Ovary (tissue), 9 donors: ENCODE measurements around the gene CADPS2. TPM values are rescaled to one million over a fixed set of nuclear protein-coding genes. Genes with fewer than 3 reads are reported as not detected.

Source experiments
- DNase-seq, 5 donors: peaks; one replicate each; pipeline ENCODE4 v3.0.0-alpha.2; 2019 to 2020
- H3K27ac ChIP-seq, 2 donors: fragments of 200-600 bp; one replicate each; pipeline versions ENCODE4 v1.5.1 to v1.8.0; 2019 to 2022
- H3K27me3 ChIP-seq: fragments of 200-600 bp; one replicate; pipeline ENCODE4 v1.8.0; 2022
- H3K36me3 ChIP-seq: fragments of 200-600 bp; sonication (generic); one replicate; pipeline ENCODE4 v1.5.1; 2019
- H3K4me1 ChIP-seq: one replicate; pipeline ENCODE4 v1.8.1; 2013; ENCODE audit warnings: mild to moderate bottlenecking, moderate library complexity; ENCODE audit not compliant: insufficient read depth
- H3K4me3 ChIP-seq: fragments of 200-600 bp; sonication (generic); one replicate; pipeline ENCODE4 v1.5.1; 2017
- H3K9me3 ChIP-seq, 2 donors: fragments of 200-600 bp in 1 of 2; sonication (generic) in 1 of 2; one replicate each; pipeline versions ENCODE4 v1.5.1 to v1.8.1; 2013 to 2019; ENCODE audit warnings: mild to moderate bottlenecking in 1 of 2, moderate library complexity in 1 of 2
- CTCF ChIP-seq, 3 donors: fragments of 450-650 bp in 2 of 3; fragments of 200-600 bp in 1 of 3; IDR thresholded peaks; one replicate each; pipeline versions ENCODE4 v1.5.1 to v1.8.0; 2016 to 2022; ENCODE audit warnings: antibody characterized with exemption in 3 of 3, mild to moderate bottlenecking in 1 of 3
- EP300 ChIP-seq: sonication (generic); formaldehyde crosslinking; IDR thresholded peaks from one replicate; pipeline ENCODE4 v1.6.1; 2017; ENCODE audit warnings: antibody characterized with exemption
- POLR2A ChIP-seq: fragments of 450-650 bp; IDR thresholded peaks from one replicate; pipeline ENCODE4 v1.6.1; 2017; ENCODE audit warnings: antibody characterized with exemption, mild to moderate bottlenecking, moderate library complexity
- WGBS, 3 donors: extraction: QIAGEN DNeasy Blood & Tissue Kit in 1 of 3; methylation state at CpG; one replicate each; pipeline versions ENCODE4 v1.1.5 to v1.1.7; 2013 to 2017; 5-methylcytosine and 5-hydroxymethylcytosine counted together
- intact Hi-C, 4 donors: fragments of 100-400 bp; cut with DNase I; formaldehyde crosslinking; loops; one replicate each; pipeline versions ENCODE4 v1.11.0 to v1.15.1; 2022 to 2023
- polyA plus RNA-seq, 2 donors: library from polyadenylated mRNA; stranded (reverse); fragments of 200-250 nt in 1 of 2; fragments of 350-450 nt in 1 of 2; fragmentation: Illumina TruSeq in 1 of 2; extraction: RNeasy Lipid Tissue Mini Kit (QIAGEN cat#74804) in 1 of 2; gene quantifications; one replicate each; pipeline ENCODE4 v1.2.3, GENCODE V29; 2013 to 2014
- total RNA-seq, 7 donors: library from RNA; depleted of rRNA in 2 of 7; stranded (reverse); fragments of >200 nt in 2 of 7; fragmentation: NEBNext Ultra II Directional in 3 of 7; extraction: Animal tissue kit (Norgen Biotek cat#: 25700) in 3 of 7; gene quantifications; one replicate each; pipeline versions ENCODE4 v1.1.0 to v1.2.4, GENCODE V29; 2016 to 2023
- donor health status: DM: no; HTN: no; CAD: no; lungs with moderate emphysema.
- donor health status: DM: no; HTN: no; CAD: no.
- donor health status: Bipolar disorder and iron deficiency.
- donor health status: DM: yes; HTN: yes; CAD: no.
- donor health status: DM: no; HTN: no; CAD: no.
- donor health status: DM: yes; HTN: yes; CAD: no.

CADPS2 gene
- total and polyA plus RNA-seq, 9 donors: 10.1 to 26.7 (median 16.6) TPM

DNA sequence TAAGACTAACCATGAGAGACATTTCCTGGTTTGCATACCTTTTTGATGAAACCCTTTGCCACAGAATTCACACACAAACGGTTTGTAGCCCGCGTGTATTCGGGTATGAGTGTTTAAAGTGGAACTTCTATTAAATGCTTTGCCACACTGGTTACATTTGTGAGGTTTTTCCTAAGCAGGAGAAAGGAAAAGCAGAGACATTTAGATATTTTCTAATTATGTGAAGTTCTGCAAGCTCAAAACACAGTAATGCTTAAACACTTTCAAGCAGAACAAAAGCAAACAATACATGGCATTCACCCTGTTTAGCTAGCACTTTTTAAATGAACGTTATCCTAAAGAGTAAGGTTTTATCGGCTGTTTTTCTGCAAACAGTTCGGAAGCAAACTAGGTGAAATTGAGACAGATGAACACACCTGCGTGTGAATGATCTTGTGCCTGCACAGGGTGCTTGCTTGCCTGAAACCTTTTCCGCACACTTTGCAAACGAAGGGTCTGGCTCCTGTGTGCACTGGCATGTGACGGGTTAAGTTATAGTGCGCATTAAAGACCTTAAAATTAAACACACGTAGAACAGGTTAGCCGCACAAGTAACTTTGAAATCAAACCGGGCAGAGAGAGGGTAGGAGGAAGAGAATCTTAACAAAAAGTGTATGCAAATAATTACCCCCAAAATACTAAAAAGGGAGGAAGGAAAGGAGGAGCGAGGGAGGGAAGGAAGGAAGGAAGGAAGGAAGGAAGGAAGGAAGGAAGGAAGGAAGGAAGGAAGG, 583.3 kb downstream of the CADPS2 start:
- H3K4me1 ChIP-seq: peaks cover 8% of the 10 kb centered on the region
- TF ChIP-seq CTCF (IDR thresholded peaks at IDR 0.05) (no peak), POLR2A (no peak), EP300 (no peak)
- WGBS, 3 donors: 13 to 15% (median 15%) methylated on average over 16 of the region's 16 CpGs
- H3K4me3 ChIP-seq: no peak overlapping the region
- peaks cover 11% of the 10 kb centered on the region for H3K27me3 ChIP-seq
- H3K27ac ChIP-seq: no peak overlapping the region
- no peaks in the 10 kb centered on the region for H3K9me3 ChIP-seq
- H3K36me3 ChIP-seq: no peaks in the 10 kb centered on the region
- no peak for DNase-seq
- intact Hi-C loops: no loop called here

- TF ChIP-seq POLR2A (no peak), EP300 (no peak), CTCF (IDR thresholded peaks at IDR 0.05) (no peak)
- no peak for DNase-seq
- 9 to 11% (median 11%) methylated on average over 35 of the region's 35 CpGs for WGBS, 3 donors
- intact Hi-C loops: no loop called here
- Histone ChIP-seq H3K27me3 (peaks cover 11% of the 10 kb centered on the region), H3K36me3 (no peaks in the 10 kb centered on the region), H3K4me1 (peaks cover 8% of the 10 kb centered on the region), H3K4me3 (no peak overlapping the region), H3K9me3 (no peaks in the 10 kb centered on the region), H3K27ac (no peak overlapping the region)
Observed at GRCh38 chr7:122301858-122302760, 584.2 kb downstream of the CADPS2 start.

DNA sequence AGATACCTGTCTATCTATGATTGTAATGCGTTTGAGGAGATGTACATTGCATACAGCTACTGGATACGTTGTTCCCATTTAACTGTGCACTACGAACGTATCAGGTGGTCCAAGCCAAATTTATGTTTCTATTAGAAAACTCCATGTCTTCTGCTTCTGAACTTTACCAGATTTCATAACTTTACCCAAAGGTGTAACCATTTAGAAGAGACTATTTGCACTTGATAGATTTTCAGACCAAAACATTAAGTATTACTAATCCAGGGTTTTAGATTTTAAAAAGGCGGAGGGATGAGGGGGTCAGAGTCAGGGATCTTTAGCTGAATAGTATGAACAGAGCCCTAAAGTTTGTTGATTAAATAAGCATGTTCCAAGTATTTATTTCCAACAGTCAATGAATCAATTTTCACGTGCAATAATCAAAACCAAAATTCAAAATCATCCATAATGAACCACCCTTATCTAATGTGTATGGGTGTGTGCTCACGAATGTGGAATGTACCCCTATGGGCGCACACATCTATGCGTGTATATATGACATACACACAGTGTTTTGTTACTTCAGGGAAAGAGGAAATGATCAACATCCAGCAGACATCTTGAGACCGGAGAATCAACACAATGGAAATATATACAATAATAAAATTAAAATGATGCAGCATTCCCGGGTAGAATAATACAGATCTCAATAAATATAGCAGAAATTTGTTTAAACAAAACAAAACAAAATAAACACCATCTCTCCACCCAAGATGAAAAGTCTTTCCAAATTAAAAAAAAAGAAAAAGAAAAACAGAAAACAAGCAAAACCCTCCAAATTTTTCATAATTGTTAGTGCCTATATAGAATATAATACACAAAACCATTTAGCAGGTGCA, 585.1 kb downstream of the CADPS2 start:
- TF ChIP-seq CTCF (IDR thresholded peaks at IDR 0.05) (no peak), POLR2A (no peak), EP300 (no peak)
- intact Hi-C loops: no loop called here
- Histone ChIP-seq H3K4me3 (no peak overlapping the region), H3K36me3 (no peaks in the 10 kb centered on the region), H3K27ac (no peak overlapping the region), H3K27me3 (peaks cover 11% of the 10 kb centered on the region), H3K9me3 (no peaks in the 10 kb centered on the region), H3K4me1 (peaks cover 8% of the 10 kb centered on the region)
- no peak for DNase-seq
- 23 to 26% (median 25%) methylated on average over 11 of the region's 11 CpGs for WGBS, 3 donors
